T-cell (primary cell): ENCODE results near the gene CSNK1A1. TPM values are rescaled to one million over a fixed set of nuclear protein-coding genes. Genes with fewer than 3 reads are reported as not detected.

Experiments
- total RNA-seq, 35 experiments: library from RNA in 6 of 35; stranded (reverse) in 6 of 35; fragments of 120-200 nt in 1 of 35; gene quantifications; one replicate each; pipeline versions ENCODE4 v1.2.1 to v1.2.4 and lab custom pipeline; 2013 to 2026

Gene CSNK1A1
- total RNA-seq, 5 donors from 2014 or later (not counting 1 experiment from before 2014, with no cell fraction given), result 161 to 193 (median 178) TPM

Other genes starting within 250 kb of the CSNK1A1 start
- 10 to 100 TPM; 14.2 to 38.7 (median 31.5) TPM for gene GRPEL2, start 205.9 kb downstream of the CSNK1A1 start, total RNA-seq
- 10 to 100 TPM; 26.9 to 40.2 (median 35.0) TPM for gene PCYOX1L, start 193.4 kb downstream of the CSNK1A1 start, total RNA-seq
- not detected for gene IL17B, start 172.1 kb downstream of the CSNK1A1 start, total RNA-seq
- gene ARHGEF37, start 30.1 kb upstream of the CSNK1A1 start, total RNA-seq, result 1 to 10 TPM in 1 of 5 donors, under 1 TPM in 3, not detected in 1; 0.07 to 1.0 (median 0.59) TPM
- 1 to 10 TPM; 4.3 to 6.0 (median 5.8) TPM for gene PPARGC1B, start 178.9 kb upstream of the CSNK1A1 start, total RNA-seq